Effector memory CD4-positive, alpha-beta T cell (primary cell): Measurements from ENCODE around the gene HTT.

Source experiments
- DNase-seq, 3 donors: peaks; one replicate each; pipeline ENCODE4 v3.0.0-alpha.2; 2020
- H3K27ac ChIP-seq: 2 replicates; pipeline ENCODE4 v1.7.0; 2013; ENCODE audit warnings: mild to moderate bottlenecking, low read length, moderate library complexity; ENCODE audit not compliant: insufficient read depth, poor library complexity, severe bottlenecking
- H3K27me3 ChIP-seq: replicated peaks from 2 replicates; pipeline ENCODE4 v1.7.0; 2013; ENCODE audit warnings: mild to moderate bottlenecking, low read length; ENCODE audit not compliant: insufficient read depth, control insufficient read depth, poor library complexity, severe bottlenecking
- H3K36me3 ChIP-seq: 2 replicates; pipeline ENCODE4 v1.7.0; 2013; ENCODE audit warnings: mild to moderate bottlenecking, low read length, moderate library complexity; ENCODE audit not compliant: control insufficient read depth, insufficient read depth
- H3K4me1 ChIP-seq: 2 replicates; pipeline ENCODE4 v1.7.0; 2013; ENCODE audit warnings: low read length, mild to moderate bottlenecking; ENCODE audit not compliant: control insufficient read depth, insufficient read depth, poor library complexity, severe bottlenecking
- H3K4me3 ChIP-seq: 2 replicates; pipeline ENCODE4 v1.7.0; 2013; ENCODE audit warnings: low read length, low read depth, mild to moderate bottlenecking; ENCODE audit not compliant: insufficient read depth, poor library complexity, severe bottlenecking
- H3K9me3 ChIP-seq: 2 replicates; pipeline ENCODE4 v1.7.0; 2013; ENCODE audit warnings: mild to moderate bottlenecking, low read length, moderate library complexity; ENCODE audit not compliant: control insufficient read depth

The HTT gene

GRCh38 chr4:3237712-3238560 is 163.5 kb downstream of the HTT start:
- no peaks in the 10 kb centered on the region for H3K9me3 ChIP-seq
- H3K36me3 ChIP-seq: peaks cover 47% of the 10 kb centered on the region

GRCh38 chr4:3238721-3239120 is 164.2 kb downstream of the HTT start:
- Histone ChIP-seq H3K36me3 (peaks cover 39% of the 10 kb centered on the region), H3K4me3 (no peak overlapping the region), H3K4me1 (peaks cover 6% of the 10 kb centered on the region), H3K27me3 (no peaks in the 10 kb centered on the region), H3K9me3 (no peaks in the 10 kb centered on the region), H3K27ac (no peak overlapping the region)
- no peak for DNase-seq

More at GRCh38 chr4:3237712-3238560, 163.5 kb downstream of the HTT start:
- DNase-seq: no peak
- Histone ChIP-seq H3K4me3 (no peak overlapping the region), H3K27ac (no peak overlapping the region), H3K27me3 (no peaks in the 10 kb centered on the region), H3K4me1 (peaks cover 3% of the 10 kb centered on the region)

GRCh38 chr4:3239303-3239702 is 164.8 kb downstream of the HTT start:
- Histone ChIP-seq H3K36me3 (peaks cover 34% of the 10 kb centered on the region), H3K27ac (no peak overlapping the region), H3K4me3 (no peak overlapping the region), H3K4me1 (peaks cover 6% of the 10 kb centered on the region), H3K9me3 (no peaks in the 10 kb centered on the region), H3K27me3 (no peaks in the 10 kb centered on the region)
- no peak for DNase-seq

- Histone ChIP-seq H3K27me3 (no peaks in the 10 kb centered on the region), H3K4me1 (peaks cover 6% of the 10 kb centered on the region), H3K27ac (no peak overlapping the region), H3K36me3 (peaks cover 30% of the 10 kb centered on the region), H3K9me3 (no peaks in the 10 kb centered on the region), H3K4me3 (no peak overlapping the region)
- DNase-seq: no peak
Measured at GRCh38 chr4:3239998-3240920, 165.8 kb downstream of the HTT start.

GRCh38 chr4:3240936-3241522 is 166.5 kb downstream of the HTT start:
- H3K4me1 ChIP-seq: peaks cover 6% of the 10 kb centered on the region

GRCh38 chr4:3241898-3242524 is 167.5 kb downstream of the HTT start:
- H3K9me3 ChIP-seq: no peaks in the 10 kb centered on the region
- no peak overlapping the region for H3K27ac ChIP-seq
- H3K4me1 ChIP-seq: peaks cover 6% of the 10 kb centered on the region
- no peak overlapping the region for H3K4me3 ChIP-seq
- no peaks in the 10 kb centered on the region for H3K27me3 ChIP-seq
- DNase-seq: no peak
- H3K36me3 ChIP-seq: peaks cover 23% of the 10 kb centered on the region

More at GRCh38 chr4:3240936-3241522, 166.5 kb downstream of the HTT start:
- no peak overlapping the region for H3K27ac ChIP-seq
- H3K4me3 ChIP-seq: no peak overlapping the region
- H3K36me3 ChIP-seq: peaks cover 23% of the 10 kb centered on the region
- no peaks in the 10 kb centered on the region for H3K27me3 ChIP-seq
- no peaks in the 10 kb centered on the region for H3K9me3 ChIP-seq
- DNase-seq: no peak

- Histone ChIP-seq H3K4me3 (no peak overlapping the region), H3K4me1 (peaks cover 6% of the 10 kb centered on the region), H3K27me3 (no peaks in the 10 kb centered on the region), H3K9me3 (no peaks in the 10 kb centered on the region), H3K27ac (no peak overlapping the region), H3K36me3 (peaks cover 18% of the 10 kb centered on the region)
- DNase-seq: no peak
Measured at GRCh38 chr4:3243136-3243780, 168.8 kb downstream of the HTT start.

GRCh38 chr4:3244002-3244401 is 169.5 kb downstream of the HTT start:
- no peaks in the 10 kb centered on the region for H3K27me3 ChIP-seq
- H3K36me3 ChIP-seq: peaks cover 17% of the 10 kb centered on the region
- no peak overlapping the region for H3K4me3 ChIP-seq
- H3K9me3 ChIP-seq: no peaks in the 10 kb centered on the region
- DNase-seq: no peak
- no peak overlapping the region for H3K27ac ChIP-seq
- peaks cover 6% of the 10 kb centered on the region for H3K4me1 ChIP-seq

- no peak for DNase-seq
- Histone ChIP-seq H3K9me3 (no peaks in the 10 kb centered on the region), H3K36me3 (peaks cover 11% of the 10 kb centered on the region), H3K27me3 (no peaks in the 10 kb centered on the region), H3K4me3 (no peak overlapping the region), H3K4me1 (peaks cover 6% of the 10 kb centered on the region), H3K27ac (no peak overlapping the region)
Measured at GRCh38 chr4:3244747-3245146, 170.3 kb downstream of the HTT start.
